ENCODE data around the gene ZNF587.
"Not testable (repeated sequence)": the region's sequence is repeated elsewhere in the genome, so short reads cannot be mapped to it uniquely, and the experiment has no call there.

Gene ZNF587

DNA sequence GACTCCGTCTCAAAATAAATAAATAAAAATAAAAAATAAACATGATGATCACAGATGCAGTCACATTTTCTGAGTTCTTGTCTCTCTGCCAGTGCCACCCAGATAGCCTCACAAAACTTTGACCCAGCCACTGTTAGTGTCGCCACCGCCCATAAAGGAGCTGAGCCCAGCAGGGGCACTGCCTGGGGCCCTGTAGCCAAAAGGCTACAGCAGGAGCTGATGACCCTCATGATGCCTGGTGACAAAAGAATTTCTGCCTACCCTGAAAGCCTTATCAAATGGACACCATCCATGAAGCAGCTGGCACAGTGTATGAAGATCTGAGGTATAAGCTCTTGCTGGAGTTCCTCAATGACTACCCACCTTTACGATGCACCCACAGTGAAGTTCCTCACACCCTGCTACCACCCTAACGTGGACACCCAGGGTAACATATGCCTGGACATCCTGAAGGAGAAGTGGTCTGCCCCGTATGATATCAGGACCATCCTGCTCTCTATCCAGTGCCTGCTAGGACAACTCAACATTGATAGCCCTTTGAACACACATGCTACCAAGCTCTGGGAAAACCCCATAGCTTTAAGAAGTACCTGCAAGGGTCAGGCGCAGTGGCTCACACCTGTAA is 18.3 kb downstream of the ZNF587 start:
- H3K4me3 ChIP-seq (replicated peaks; ENCODE audit: low read depth, low read length): no peak overlapping the region
- TF ChIP-seq, protein P1, sequence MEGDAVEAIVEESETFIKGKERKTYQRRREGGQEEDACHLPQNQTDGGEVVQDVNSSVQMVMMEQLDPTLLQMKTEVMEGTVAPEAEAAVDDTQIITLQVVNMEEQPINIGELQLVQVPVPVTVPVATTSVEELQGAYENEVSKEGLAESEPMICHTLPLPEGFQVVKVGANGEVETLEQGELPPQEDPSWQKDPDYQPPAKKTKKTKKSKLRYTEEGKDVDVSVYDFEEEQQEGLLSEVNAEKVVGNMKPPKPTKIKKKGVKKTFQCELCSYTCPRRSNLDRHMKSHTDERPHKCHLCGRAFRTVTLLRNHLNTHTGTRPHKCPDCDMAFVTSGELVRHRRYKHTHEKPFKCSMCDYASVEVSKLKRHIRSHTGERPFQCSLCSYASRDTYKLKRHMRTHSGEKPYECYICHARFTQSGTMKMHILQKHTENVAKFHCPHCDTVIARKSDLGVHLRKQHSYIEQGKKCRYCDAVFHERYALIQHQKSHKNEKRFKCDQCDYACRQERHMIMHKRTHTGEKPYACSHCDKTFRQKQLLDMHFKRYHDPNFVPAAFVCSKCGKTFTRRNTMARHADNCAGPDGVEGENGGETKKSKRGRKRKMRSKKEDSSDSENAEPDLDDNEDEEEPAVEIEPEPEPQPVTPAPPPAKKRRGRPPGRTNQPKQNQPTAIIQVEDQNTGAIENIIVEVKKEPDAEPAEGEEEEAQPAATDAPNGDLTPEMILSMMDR (IDR thresholded peaks at IDR 0.05; ENCODE audit: low read depth, low read length, missing control alignments): no peak
- no peak for DNase-seq (ENCODE audit: extremely low read depth, low read depth)

DNA sequence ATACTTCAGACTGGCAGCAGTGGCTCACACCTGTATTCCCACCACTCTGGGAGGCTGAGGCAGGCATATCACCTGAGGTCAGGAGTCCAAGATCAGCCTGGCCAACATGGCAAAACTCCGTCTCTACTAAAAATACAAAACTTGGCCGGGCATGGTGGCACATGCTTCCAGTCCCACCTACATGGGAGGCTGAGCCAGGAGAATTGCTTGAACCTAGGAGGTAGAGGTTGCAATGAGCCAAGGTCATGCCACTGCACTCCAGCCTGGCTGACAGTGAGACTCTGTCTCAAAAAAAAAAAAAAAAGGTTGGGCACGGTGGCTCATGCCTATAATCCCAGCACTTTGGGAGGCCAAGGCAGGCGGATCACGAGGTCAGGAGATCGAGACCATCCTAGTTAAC is 20.0 kb downstream of the ZNF587 start:
- not testable (repeated sequence) for DNase-seq (ENCODE audit: extremely low read depth, low read depth); H3K4me3 ChIP-seq (replicated peaks; ENCODE audit: low read depth, low read length)

DNA sequence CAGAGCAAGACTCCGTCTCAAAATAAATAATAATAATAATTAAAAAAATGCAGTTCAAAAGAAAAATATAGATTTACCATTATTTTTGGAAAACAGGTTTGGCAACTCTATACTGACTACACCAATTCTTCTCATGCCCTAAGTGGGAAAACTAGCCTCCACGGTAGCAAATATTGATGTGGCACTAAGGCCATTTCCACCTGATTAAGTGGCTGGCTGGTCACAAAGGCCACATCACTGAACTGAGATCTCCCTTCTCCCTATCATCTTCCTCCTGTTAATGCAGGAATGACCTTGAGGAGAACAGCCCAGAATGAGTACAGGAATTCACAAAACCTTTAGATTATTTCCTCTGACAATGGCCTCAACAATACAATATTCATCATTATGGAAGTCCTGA is 20.6 kb downstream of the ZNF587 start:
- TF ChIP-seq, protein P1 (IDR thresholded peaks at IDR 0.05; ENCODE audit: low read depth, low read length, missing control alignments): no peak
- no peak for DNase-seq (ENCODE audit: extremely low read depth, low read depth)
- no peak overlapping the region for H3K4me3 ChIP-seq (replicated peaks; ENCODE audit: low read depth, low read length)

DNA sequence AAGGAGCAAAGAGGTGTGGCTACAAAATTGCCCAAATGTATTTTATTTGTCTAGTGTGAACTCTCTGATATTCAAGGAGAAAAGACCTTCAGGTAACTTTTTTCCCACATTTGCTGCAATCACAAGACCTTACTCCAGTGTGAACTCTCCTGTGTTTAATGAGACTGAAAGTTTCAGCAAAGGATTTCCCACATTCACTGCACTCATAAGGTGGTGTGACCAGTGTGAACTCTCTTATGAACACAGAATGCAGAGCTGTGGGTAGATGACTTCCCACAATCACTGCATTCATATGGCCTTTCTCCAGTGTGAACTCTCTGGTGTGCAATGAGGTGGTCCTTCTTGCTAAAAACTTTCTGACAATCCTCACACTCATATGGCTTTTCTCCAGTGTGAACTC is 22.8 kb downstream of the ZNF587 start:
- no peak for DNase-seq (ENCODE audit: extremely low read depth, low read depth)
- TF ChIP-seq, protein P1 (IDR thresholded peaks at IDR 0.05; ENCODE audit: low read depth, low read length, missing control alignments): no peak
- no peak overlapping the region for H3K4me3 ChIP-seq (replicated peaks; ENCODE audit: low read depth, low read length)

DNA sequence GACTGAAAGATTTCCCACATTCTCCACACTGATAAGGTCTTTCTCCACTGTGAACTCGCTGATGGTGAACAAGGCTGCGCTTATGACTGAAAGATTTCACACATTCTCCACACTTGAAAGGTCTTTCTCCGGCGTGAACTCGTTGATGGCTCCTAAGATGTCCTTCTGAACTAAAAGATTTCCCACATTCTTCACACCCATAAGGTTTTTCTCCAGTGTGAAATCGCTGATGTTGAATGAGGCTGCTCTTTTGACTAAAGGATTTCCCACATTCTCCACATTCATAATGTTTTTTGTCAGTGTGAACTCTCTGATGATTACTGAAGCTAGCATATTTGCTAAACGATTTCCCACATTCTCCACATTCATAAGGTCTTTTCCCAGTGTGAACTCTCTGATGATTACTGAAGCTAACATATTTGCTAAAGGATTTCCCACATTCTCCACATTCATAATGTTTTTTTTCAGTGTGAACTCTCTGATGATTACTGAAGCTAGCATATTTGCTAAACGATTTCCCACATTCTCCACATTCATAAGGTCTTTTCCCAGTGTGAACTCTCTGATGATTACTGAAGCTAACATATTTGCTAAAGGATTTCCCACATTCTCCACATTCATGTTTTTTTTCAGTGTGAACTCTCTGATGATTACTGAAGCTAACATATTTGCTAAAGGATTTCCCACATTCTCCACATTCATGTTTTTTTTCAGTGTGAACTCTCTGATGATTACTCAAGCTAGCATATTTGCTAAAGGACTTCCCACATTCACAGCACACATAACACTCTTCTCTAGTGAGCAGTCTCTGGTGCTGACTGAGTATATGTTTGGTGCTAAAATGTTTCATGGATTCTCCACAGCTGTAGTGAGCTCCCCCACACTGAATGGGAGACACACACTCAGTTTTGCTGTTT is 24.5 kb downstream of the ZNF587 start:
- not testable (repeated sequence) for DNase-seq (ENCODE audit: extremely low read depth, low read depth); H3K4me3 ChIP-seq (replicated peaks; ENCODE audit: low read depth, low read length)

DNA sequence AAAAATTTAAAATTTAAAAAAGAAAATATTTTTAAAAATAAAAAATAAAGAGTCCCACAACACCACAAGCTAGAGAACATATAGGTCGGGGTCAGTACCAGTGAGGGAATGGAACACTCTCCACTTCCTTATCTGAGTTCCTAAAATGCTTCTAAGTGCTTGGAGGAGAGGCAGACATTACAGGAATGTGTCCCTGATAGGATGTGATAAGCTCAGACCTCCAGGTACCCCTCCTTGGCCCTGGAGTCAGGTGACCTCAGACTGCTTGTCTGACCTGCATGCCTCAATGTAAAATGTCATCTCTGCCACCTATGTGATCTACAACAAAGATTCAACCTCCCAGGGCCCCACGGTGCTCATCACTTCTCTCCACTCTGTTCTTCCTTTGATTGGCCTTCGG is 36.4 kb downstream of the ZNF587 start:
- no peak for DNase-seq (ENCODE audit: extremely low read depth, low read depth)
- no peak overlapping the region for H3K4me3 ChIP-seq (replicated peaks; ENCODE audit: low read depth, low read length)
- TF ChIP-seq, protein P1 (IDR thresholded peaks at IDR 0.05; ENCODE audit: low read depth, low read length, missing control alignments): no peak

DNA sequence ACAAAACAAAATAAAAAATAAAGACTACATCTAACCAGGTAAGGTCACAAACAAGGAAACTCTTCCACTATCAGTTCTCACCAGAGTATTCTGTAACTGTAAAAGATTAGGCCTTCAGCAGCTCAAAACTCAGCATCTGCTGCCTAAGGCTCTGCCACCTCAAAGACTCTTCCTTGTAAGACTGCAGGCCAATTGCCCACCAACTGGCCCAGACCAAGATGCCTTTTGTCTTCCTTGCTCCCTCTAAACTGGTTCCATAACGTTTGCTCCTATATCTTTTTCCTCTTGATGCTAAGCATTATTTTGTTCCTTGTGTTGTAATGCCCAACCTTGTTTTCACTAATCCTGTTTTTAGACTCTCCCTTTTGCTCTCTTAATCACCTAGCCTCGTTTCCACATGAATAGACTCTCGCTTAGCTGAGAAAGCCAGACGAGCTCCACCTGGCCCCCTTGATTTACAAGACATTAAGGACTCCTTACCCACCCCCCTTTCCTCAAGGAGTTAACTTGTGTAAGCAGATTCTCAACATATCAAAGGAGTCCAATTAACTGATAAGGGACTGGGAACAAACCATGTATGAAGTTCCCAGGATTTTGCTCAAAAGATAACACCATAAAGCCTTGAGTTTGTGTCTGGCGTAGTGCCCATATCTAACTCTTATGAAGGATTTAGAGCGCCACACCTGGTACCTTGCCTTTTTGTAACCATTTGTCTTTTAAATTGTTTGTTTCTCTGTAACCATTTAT is 37.7 kb downstream of the ZNF587 start:
- DNase-seq (ENCODE audit: extremely low read depth, low read depth): no peak
- TF ChIP-seq, protein P1 (IDR thresholded peaks at IDR 0.05; ENCODE audit: low read depth, low read length, missing control alignments): no peak
- peak overlapping the region; percentile 77 for H3K4me3 ChIP-seq (replicated peaks; ENCODE audit: low read depth, low read length)
